Esophagus muscularis mucosa (tissue), 4 donors: ENCODE measurements around the gene ADGRB3. TPM values are rescaled to one million over a fixed set of nuclear protein-coding genes. Genes with fewer than 3 reads are reported as not detected.

Experiments used
- DNase-seq: peaks from one replicate; pipeline ENCODE4 v3.0.0-alpha.2; 2017; ENCODE audit errors: extremely low spot score
- H3K27ac ChIP-seq, 4 donors: fragments of 200-600 bp; sonication (generic); replicated peaks in 1 of 4; 1 replicate in 3 of 4; 2 replicates in 1 of 4; pipeline ENCODE4 v1.5.1; 2016 to 2019; ENCODE audit warnings: mild to moderate bottlenecking in 1 of 4
- H3K27me3 ChIP-seq, 4 donors: fragments of 200-600 bp; sonication (generic); one replicate each; pipeline versions ENCODE4 v1.5.1 to v1.6.0; 2016 to 2019
- H3K36me3 ChIP-seq, 4 donors: fragments of 200-600 bp; sonication (generic); one replicate each; pipeline ENCODE4 v1.5.1; 2016 to 2019
- H3K4me1 ChIP-seq, 4 donors: fragments of 200-600 bp; sonication (generic); one replicate each; pipeline ENCODE4 v1.5.1; 2016 to 2019
- H3K4me3 ChIP-seq, 4 donors: fragments of 200-600 bp; sonication (generic); 1 replicate in 2 of 4; 2 replicates in 2 of 4; pipeline ENCODE4 v1.5.1; 2016 to 2019; ENCODE audit warnings: mild to moderate bottlenecking in 4 of 4, moderate library complexity in 1 of 4
- H3K9me3 ChIP-seq, 4 donors: fragments of 200-600 bp; sonication (generic); 1 replicate in 3 of 4; 2 replicates in 1 of 4; pipeline ENCODE4 v1.5.1; 2016 to 2019
- CTCF ChIP-seq, 3 experiments: fragments of 200-600 bp in 2 of 3; fragments of 450-650 bp in 1 of 3; sonication (generic) in 2 of 3; IDR thresholded peaks; one replicate each; pipeline ENCODE4 v1.5.1; 2017 to 2019; ENCODE audit warnings: antibody characterized with exemption in 3 of 3, mild to moderate bottlenecking in 2 of 3, moderate library complexity in 1 of 3
- EP300 ChIP-seq: sonication (generic); formaldehyde crosslinking; IDR thresholded peaks from one replicate; pipeline ENCODE4 v1.6.1; 2017; ENCODE audit warnings: antibody characterized with exemption
- POLR2A ChIP-seq: fragments of 450-650 bp; IDR thresholded peaks from one replicate; pipeline ENCODE4 v1.6.1; 2017; ENCODE audit warnings: antibody characterized with exemption, moderate library complexity, mild to moderate bottlenecking, low read depth
- POLR2AphosphoS5 ChIP-seq, 2 donors: sonication (generic); formaldehyde crosslinking; IDR thresholded peaks; one replicate each; pipeline ENCODE4 v1.6.1; 2017; ENCODE audit warnings: antibody characterized with exemption in 2 of 2
- WGBS: methylation state at CpG from one replicate; pipeline ENCODE4 v1.1.5; 2018; 5-methylcytosine and 5-hydroxymethylcytosine counted together
- intact Hi-C: fragments of 100-400 bp; cut with DNase I; formaldehyde crosslinking; loops from one replicate; pipeline ENCODE4 v1.15.1; 2023
- total RNA-seq, 4 donors: library from RNA; depleted of rRNA; stranded (reverse); fragments of >200 nt; gene quantifications; one replicate each; pipeline versions ENCODE4 v1.1.0 to v1.2.1, GENCODE V29; 2016

The ADGRB3 gene
- total RNA-seq, 4 donors from 2014 or later = 4.9 to 6.3 (median 5.8) TPM

- intact Hi-C loops = no loop called here
Observed at GRCh38 chr6:68689910-68690309, 54.8 kb downstream of the ADGRB3 start.

GRCh38 chr6:68691120-68691519 lies 56.0 kb downstream of the ADGRB3 start:
- DNase-seq = no peak
- no peak overlapping the region for H3K4me3 ChIP-seq
- no peaks in the 10 kb centered on the region for H3K4me1 ChIP-seq
- intact Hi-C loops = no loop called here
- H3K36me3 ChIP-seq = no peaks in the 10 kb centered on the region
- TF ChIP-seq POLR2A (no peak), POLR2AphosphoS5 (IDR thresholded peaks at IDR 0.05) (no peak)
- WGBS = 89% methylated on average over 3 of the region's 3 CpGs
- no peaks in the 10 kb centered on the region for H3K27me3 ChIP-seq
- H3K27ac ChIP-seq = no peak overlapping the region
- H3K9me3 ChIP-seq = no peaks in the 10 kb centered on the region

More at GRCh38 chr6:68689910-68690309, 54.8 kb downstream of the ADGRB3 start:
- no peak for DNase-seq
- Histone ChIP-seq H3K27me3 (no peaks in the 10 kb centered on the region), H3K4me1 (no peaks in the 10 kb centered on the region), H3K36me3 (no peaks in the 10 kb centered on the region), H3K9me3 (no peaks in the 10 kb centered on the region), H3K4me3 (no peak overlapping the region), H3K27ac (no peak overlapping the region)
- 33% methylated on average over 1 of the region's 1 CpG for WGBS
- TF ChIP-seq CTCF (IDR thresholded peaks at IDR 0.05) (no peak), POLR2AphosphoS5 (IDR thresholded peaks at IDR 0.05) (no peak), POLR2A (no peak), EP300 (no peak)

- no peak for DNase-seq
- Histone ChIP-seq H3K4me1 (no peaks in the 10 kb centered on the region), H3K27me3 (no peaks in the 10 kb centered on the region), H3K4me3 (no peak overlapping the region), H3K9me3 (no peaks in the 10 kb centered on the region), H3K36me3 (no peaks in the 10 kb centered on the region), H3K27ac (no peak overlapping the region)
- WGBS = 95% methylated on average over 1 of the region's 1 CpG
- intact Hi-C loops = no loop called here
- no peak for TF ChIP-seq CTCF (IDR thresholded peaks at IDR 0.05)
- TF ChIP-seq EP300 = no peak
- TF ChIP-seq POLR2AphosphoS5 (IDR thresholded peaks at IDR 0.05) = no peak
- TF ChIP-seq POLR2A = no peak
Observed at GRCh38 chr6:68693271-68693670, 58.2 kb downstream of the ADGRB3 start.

- 88% methylated on average over 4 of the region's 4 CpGs for WGBS
Observed at GRCh38 chr6:68695403-68695802, 60.3 kb downstream of the ADGRB3 start.

GRCh38 chr6:68695838-68696237 lies 60.8 kb downstream of the ADGRB3 start:
- TF ChIP-seq EP300 (no peak), POLR2AphosphoS5 (IDR thresholded peaks at IDR 0.05) (no peak), POLR2A (no peak), CTCF (IDR thresholded peaks at IDR 0.05) (no peak)
- no peaks in the 10 kb centered on the region for H3K36me3 ChIP-seq
- no peak for DNase-seq
- no peaks in the 10 kb centered on the region for H3K9me3 ChIP-seq
- H3K4me1 ChIP-seq = no peaks in the 10 kb centered on the region
- 86% methylated on average over 6 of the region's 6 CpGs for WGBS
- no peaks in the 10 kb centered on the region for H3K27me3 ChIP-seq
- intact Hi-C loops = no loop called here
- H3K4me3 ChIP-seq = no peak overlapping the region
- H3K27ac ChIP-seq = no peak overlapping the region

More at GRCh38 chr6:68695403-68695802, 60.3 kb downstream of the ADGRB3 start:
- Histone ChIP-seq H3K9me3 (no peaks in the 10 kb centered on the region), H3K4me3 (no peak overlapping the region), H3K27me3 (no peaks in the 10 kb centered on the region), H3K36me3 (no peaks in the 10 kb centered on the region), H3K27ac (no peak overlapping the region), H3K4me1 (no peaks in the 10 kb centered on the region)
- no peak for TF ChIP-seq POLR2A
- no peak for TF ChIP-seq CTCF (IDR thresholded peaks at IDR 0.05)
- TF ChIP-seq POLR2AphosphoS5 (IDR thresholded peaks at IDR 0.05) = no peak
- TF ChIP-seq EP300 = no peak
- intact Hi-C loops = no loop called here
- DNase-seq = no peak
